HFF-Myc (cell line): ENCODE results near the gene ZBTB7A.

Experiments used
- DNase-seq: peaks from one replicate; pipeline ENCODE4 v3.0.0-alpha.2; 2011; ENCODE audit warnings: low read depth; ENCODE audit errors: extremely low read depth
- H3K4me3 ChIP-seq: replicated peaks from 2 replicates; pipeline ENCODE4 v1.5.1; 2011; ENCODE audit warnings: low read depth, mild to moderate bottlenecking, control low read depth, low read length
- TF ChIP-seq, protein P1 (sequence below): IDR thresholded peaks from 2 replicates; pipeline ENCODE4 v1.5.1; 2012; ENCODE audit warnings: mild to moderate bottlenecking, low read depth, low read length, control low read depth; ENCODE audit errors: missing control alignments

ZBTB7A gene

DNA sequence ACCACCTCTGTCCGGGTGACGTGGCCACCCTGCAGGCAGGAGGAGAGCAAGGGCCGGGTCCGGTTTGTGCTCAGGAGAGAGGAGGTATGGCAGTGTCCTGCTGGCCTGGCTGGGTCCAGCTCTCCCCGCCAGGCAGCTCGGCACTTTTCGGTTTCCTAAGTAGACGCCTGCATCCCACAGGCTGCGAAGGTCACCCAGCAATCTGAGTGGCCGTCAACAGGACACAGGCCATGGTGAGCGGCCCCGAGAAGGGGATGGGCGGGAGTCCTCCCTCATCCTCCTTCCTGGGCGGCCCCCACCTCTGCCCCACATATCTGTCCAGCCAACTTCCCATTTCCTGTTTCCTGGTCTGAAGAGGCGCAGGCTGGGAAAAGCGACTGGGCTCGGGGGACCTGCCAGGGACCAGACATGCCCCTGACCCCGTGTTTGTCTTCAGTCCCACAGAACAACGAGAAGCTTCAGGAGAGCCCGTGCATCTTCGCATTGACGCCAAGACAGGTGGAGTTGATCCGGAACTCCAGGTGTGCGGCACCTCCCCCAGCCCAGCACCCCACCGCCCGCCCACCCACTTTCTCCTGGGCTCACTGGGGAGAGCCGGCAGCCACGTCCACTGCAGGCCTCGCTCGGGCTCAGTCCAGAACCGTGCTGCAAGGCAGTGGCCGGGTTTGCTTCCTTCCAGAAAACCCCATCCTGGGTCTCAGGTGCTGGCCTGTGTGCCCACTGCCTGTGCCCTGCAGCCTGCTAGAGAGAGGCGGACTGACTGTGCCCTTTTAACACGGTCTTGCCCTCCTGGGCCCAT lies 42.9 kb downstream of the ZBTB7A start:
- no peak for DNase-seq
- TF ChIP-seq, protein P1, sequence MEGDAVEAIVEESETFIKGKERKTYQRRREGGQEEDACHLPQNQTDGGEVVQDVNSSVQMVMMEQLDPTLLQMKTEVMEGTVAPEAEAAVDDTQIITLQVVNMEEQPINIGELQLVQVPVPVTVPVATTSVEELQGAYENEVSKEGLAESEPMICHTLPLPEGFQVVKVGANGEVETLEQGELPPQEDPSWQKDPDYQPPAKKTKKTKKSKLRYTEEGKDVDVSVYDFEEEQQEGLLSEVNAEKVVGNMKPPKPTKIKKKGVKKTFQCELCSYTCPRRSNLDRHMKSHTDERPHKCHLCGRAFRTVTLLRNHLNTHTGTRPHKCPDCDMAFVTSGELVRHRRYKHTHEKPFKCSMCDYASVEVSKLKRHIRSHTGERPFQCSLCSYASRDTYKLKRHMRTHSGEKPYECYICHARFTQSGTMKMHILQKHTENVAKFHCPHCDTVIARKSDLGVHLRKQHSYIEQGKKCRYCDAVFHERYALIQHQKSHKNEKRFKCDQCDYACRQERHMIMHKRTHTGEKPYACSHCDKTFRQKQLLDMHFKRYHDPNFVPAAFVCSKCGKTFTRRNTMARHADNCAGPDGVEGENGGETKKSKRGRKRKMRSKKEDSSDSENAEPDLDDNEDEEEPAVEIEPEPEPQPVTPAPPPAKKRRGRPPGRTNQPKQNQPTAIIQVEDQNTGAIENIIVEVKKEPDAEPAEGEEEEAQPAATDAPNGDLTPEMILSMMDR, result no peak
- no peak overlapping the region for H3K4me3 ChIP-seq

DNA sequence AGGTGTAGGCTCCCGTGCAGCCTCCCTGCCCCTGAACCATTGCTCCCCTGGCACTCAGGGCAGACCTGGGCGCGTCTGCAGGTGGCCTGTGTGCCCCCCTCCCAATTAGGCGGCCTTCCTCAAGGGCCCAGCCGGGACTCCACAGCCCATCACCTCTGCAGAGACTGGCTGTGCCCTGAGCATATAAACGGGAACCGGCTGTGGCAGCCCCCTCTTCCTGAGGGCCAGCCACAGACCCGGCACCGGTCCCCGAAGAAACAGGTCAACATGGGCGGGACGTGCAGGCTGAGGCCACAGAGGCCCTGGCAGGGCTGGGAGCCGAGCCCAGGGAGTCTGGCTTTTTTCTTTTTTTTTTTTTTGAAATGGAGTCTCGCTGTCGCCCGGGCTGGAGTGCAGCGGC lies 47.1 kb downstream of the ZBTB7A start:
- no peak overlapping the region for H3K4me3 ChIP-seq
- TF ChIP-seq, protein P1, result no peak
- DNase-seq, result no peak

DNA sequence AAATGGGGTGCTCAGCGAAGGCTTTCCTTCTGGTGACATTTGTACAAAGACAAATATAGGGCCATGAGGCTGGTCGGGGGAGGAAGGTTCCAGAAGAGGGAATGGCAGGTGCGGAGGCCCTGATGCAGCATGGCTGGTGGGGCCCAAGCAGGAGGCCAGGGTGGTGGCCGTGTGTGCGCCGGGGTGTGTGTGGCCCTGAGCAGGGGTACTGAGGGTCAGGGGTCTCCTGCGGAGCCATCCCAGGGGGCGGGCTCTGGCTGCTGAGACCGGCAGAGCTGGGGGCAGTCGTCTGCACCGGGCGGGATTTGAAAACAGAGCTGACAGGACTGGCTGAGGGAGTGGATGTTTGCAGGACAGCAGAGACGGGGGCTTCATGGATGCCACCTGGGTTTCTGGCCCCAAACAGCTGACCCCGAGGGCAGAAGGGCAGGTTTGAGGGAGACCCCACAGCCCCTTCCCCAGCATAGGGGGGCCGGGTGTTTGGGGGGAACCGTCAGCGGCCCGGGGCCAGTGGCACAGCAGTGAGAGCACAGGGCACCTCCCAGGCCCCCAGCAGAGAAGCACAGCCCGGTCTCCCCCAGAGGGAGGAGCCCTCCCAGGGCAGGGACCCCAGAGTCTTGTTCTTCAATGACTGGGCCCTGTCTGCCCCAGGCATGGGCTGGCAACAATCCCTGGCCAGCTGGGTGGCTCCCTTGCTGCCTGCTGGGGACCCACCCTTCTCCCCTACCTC lies 47.8 kb downstream of the ZBTB7A start:
- no peak for DNase-seq
- TF ChIP-seq, protein P1, result no peak
- H3K4me3 ChIP-seq, result no peak overlapping the region

DNA sequence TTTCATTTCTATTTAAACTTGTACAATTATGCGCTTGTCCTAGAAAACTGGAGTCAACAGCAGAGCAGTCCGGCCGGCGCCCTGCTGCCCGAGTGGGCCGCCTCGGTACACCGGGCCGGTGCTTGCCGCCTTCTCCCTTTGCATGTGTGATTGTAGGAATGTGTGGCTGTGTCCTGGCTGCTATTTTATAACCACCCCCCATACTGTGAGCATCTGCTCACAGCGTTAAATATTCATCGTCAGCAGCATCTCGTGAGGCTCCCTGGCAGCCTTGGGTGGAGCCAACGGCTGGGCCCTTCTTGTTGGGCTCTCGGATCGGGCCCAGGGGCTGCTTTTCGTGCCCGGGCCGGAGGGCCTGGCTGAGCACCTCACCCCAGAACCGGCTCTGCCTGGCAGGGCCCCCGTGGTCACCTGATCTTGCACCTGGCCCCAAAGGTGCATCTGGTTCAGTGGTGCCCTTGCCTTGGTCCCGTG lies 48.5 kb downstream of the ZBTB7A start:
- TF ChIP-seq, protein P1, result no peak
- DNase-seq, result no peak

DNA sequence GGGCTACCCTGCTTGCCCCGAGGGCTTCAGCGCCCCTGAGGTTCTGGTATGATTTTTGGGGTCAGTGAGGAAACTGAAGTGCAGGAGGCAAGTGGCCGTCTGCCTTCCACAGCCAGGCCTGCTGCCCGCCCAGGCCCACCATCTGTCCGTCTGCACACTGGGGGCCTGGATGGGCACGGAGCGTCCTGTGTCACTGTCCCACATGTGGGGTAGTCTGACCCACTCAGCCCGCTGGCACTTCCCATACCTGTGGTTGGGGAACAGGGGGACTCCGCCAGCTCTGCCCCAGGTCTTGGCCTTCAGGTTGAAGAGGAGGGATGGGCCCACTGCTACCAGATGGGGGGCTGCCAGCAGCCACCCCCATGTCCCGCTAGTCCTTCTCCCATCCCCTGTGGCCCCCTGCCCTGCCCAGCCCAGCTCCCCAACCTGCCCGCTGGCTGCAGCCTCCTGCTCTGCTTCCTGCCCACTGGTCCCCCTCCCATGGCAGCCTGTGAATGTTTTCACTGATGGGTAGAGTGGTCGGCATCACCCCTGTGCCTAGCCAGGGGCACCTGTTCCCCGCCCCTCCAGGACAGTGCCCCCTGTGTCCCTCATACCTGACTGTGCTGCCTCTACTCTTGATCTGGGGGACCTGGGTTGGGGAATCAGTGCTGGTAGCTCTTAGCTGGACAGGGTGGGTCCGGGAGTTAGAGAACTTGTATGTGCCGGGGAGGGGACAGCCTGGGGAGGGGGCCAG lies 49.6 kb downstream of the ZBTB7A start:
- DNase-seq, result no peak
- TF ChIP-seq, protein P1, result no peak
- H3K4me3 ChIP-seq, result no peak overlapping the region

More for the DNA sequence above, 48.5 kb downstream of the ZBTB7A start:
- no peak overlapping the region for H3K4me3 ChIP-seq

DNA sequence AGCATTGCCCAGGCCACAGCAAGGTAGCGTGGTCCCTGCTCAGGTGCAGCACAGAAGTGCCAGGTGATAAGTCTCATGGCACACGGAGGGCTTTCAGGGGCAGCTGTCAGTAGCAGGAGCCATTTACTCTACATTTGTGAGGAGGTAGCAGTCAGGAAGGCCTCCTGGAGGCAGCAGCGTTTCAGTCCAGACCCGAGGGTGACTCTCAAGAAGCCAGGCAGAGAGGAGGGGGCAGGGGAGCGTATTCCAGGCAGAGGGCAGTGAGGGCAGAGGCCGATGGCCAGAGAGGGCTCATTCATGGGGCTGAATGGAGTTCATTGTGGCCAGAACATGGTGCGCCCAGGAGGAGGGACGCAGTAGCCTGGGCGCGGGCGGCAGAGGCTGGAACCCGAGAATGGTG lies 50.2 kb downstream of the ZBTB7A start:
- H3K4me3 ChIP-seq, result no peak overlapping the region
- DNase-seq, result no peak
- TF ChIP-seq, protein P1, result no peak
